ENCODE results near the gene ADCY5. TPM values are rescaled to one million over a fixed set of nuclear protein-coding genes. Genes with fewer than 3 reads are reported as not detected.

ADCY5 gene
- polyA plus RNA-seq, 1 donor: 10.6 TPM

DNA sequence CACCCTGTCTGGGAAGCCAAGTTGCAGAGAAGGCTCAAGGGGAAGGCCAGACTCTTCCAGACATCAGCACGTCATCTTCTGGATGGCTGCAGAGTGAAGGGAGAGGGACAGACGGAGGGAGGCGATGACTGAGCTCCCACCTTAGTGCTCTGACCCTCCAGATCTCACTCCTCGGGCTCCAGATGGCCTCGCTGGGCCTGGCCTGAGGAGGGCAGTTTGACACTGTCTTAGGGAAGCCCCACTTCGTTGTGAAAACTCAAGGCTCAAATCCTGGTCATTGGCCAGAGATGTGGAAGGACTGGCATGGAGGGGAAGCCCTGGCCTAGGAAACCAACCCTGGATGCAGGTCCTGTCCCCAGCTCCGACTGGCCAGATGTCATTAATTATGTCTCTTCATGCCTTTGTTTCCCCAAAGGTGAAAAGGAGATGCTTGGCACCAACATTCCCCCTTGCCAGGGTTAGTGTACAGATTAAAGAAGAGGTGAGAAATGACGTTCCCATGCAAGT is 70.4 kb downstream of the ADCY5 start:
- no peaks in the 10 kb centered on the region for H3K4me1 ChIP-seq (ENCODE audit: control insufficient read depth, insufficient read depth, low read length)
- no peak overlapping the region for H3K27ac ChIP-seq (ENCODE audit: low read length)
- no CpG with 5 or more reads among the region's 8 CpGs for WGBS (ENCODE audit: insufficient coverage, low lambda C conversion rate)

DNA sequence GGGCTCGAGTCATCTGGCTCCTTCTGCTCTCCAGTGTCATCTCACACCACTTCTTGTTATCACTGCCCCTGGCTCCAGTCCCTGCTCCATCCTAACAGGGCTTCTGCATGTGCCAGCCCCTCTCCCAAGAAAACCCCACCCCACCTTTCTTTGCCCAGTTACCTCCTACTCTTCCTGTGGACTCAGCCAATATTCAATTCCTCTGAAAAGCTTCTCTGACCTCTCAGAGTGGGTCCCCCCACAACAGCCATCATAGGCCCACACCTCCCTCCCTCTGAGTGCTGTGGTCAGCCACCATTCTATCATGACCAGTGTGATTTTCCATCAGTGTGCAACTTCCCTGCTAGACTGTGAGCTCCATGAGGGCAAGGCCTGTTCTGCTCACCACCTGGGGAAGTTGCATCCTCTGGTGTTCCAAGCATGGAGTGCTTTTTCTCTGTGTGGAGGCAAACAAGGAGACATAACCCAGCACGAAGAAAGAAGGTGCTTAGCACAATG is 71.6 kb downstream of the ADCY5 start:
- no CpG with 5 or more reads among the region's 2 CpGs for WGBS (ENCODE audit: insufficient coverage, low lambda C conversion rate)
- Histone ChIP-seq H3K27me3 (ENCODE audit: control insufficient read depth, insufficient read depth, low read length) (no peaks in the 10 kb centered on the region), H3K36me3 (ENCODE audit: control insufficient read depth, insufficient read depth, low read length) (peaks cover 2% of the 10 kb centered on the region), H3K4me1 (ENCODE audit: control insufficient read depth, insufficient read depth, low read length) (no peaks in the 10 kb centered on the region), H3K27ac (ENCODE audit: low read length) (no peak overlapping the region), H3K4me3 (ENCODE audit: low read length) (no peak overlapping the region), H3K9me3 (ENCODE audit: control insufficient read depth, low read depth, low read length) (no peaks in the 10 kb centered on the region)
- no peak for DNase-seq

More for the DNA sequence above, 70.4 kb downstream of the ADCY5 start:
- Histone ChIP-seq H3K4me3 (ENCODE audit: low read length) (no peak overlapping the region), H3K36me3 (ENCODE audit: control insufficient read depth, insufficient read depth, low read length) (peaks cover 2% of the 10 kb centered on the region), H3K9me3 (ENCODE audit: control insufficient read depth, low read depth, low read length) (no peaks in the 10 kb centered on the region), H3K27me3 (ENCODE audit: control insufficient read depth, insufficient read depth, low read length) (no peaks in the 10 kb centered on the region)
- no peak for DNase-seq

DNA sequence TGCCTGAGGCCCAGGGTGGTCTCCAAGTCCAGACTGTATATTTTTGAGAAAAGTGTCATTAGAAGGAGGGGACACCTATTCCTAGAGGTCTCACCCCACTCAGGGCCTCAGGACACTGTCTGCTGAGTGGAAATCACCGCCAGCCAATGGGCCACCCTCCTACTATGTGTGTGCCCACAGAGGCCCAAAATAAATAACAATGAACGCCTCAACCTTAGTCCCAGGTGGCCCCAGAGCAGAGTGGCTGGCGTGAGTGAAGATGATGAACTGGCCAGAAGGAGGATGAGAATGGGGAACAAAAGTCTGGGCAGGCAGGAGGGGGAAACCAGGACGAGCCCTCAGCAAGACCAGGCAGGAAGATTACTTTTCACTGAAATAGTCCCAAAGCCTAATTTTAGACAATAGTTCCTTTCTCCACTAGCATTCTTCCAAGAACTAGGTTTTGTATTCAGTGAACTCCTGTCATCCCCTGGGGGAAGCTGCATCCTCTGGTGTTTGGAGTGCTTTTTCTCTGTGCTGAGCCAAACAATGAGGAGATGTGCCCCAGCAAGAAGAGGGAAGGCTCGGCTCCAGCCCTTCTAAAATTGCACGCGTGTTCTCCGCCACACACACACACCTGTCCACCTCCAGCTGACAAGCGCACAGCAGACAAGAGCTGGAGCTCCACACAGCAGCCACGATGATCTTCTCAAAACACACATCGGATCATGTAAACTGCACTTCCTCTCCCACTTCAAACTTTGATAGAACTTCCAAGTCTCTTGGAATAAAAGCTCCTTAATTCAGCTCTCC is 72.2 kb downstream of the ADCY5 start:
- WGBS (ENCODE audit: insufficient coverage, low lambda C conversion rate): no CpG with 5 or more reads among the region's 11 CpGs
- Histone ChIP-seq H3K36me3 (ENCODE audit: control insufficient read depth, insufficient read depth, low read length) (peaks cover 2% of the 10 kb centered on the region), H3K27me3 (ENCODE audit: control insufficient read depth, insufficient read depth, low read length) (no peaks in the 10 kb centered on the region), H3K4me3 (ENCODE audit: low read length) (no peak overlapping the region), H3K27ac (ENCODE audit: low read length) (no peak overlapping the region), H3K9me3 (ENCODE audit: control insufficient read depth, low read depth, low read length) (no peaks in the 10 kb centered on the region), H3K4me1 (ENCODE audit: control insufficient read depth, insufficient read depth, low read length) (no peaks in the 10 kb centered on the region)
- no peak for DNase-seq

DNA sequence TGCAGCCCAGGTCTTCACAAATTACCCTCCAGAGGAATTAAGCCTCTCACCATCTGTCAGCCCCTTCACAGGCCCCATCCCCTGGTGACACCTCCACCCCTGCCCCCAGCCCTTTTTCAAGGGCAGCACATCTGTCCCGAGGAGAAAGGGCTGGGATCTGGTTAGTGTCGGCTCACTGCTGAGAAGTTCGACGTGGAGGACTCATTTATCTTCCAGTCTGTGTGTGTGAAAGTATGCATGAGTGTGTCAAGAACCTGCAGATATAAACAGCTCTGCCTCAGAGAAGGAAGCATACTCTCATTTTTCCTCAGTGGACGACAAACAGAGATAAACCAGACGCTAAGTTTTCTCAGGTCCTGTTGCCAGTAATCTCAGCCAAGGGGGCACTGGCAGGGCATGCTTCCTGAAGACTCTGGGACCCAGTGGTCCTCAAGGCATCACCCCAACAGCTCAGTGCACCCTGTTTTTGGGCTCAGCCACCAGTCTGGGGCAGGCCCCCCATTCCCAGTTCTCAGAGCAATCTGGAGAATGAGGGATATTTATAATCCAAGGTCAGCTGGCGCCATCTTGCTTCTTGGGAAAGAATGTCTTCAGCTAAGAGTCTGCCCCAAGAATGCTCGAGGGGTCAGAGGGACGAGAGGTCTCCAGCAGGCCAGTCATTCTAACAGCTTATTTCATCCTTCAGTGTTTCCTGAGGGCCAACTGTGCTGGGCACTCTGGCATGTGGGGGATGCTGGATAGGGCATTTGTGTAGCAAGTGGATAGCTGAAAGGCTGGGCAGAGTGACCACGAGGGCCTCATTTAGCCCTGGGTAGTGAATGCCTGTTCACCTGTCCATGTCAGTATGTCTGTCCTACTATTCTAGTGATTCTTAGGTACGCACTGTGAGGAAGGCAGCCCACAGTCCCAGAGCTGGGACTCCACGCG is 73.6 kb downstream of the ADCY5 start:
- WGBS (ENCODE audit: insufficient coverage, low lambda C conversion rate): no CpG with 5 or more reads among the region's 13 CpGs
- Histone ChIP-seq H3K27ac (ENCODE audit: low read length) (peak overlapping the region; percentile 32), H3K36me3 (ENCODE audit: control insufficient read depth, insufficient read depth, low read length) (peaks cover 2% of the 10 kb centered on the region), H3K27me3 (ENCODE audit: control insufficient read depth, insufficient read depth, low read length) (no peaks in the 10 kb centered on the region), H3K9me3 (ENCODE audit: control insufficient read depth, low read depth, low read length) (no peaks in the 10 kb centered on the region), H3K4me1 (ENCODE audit: control insufficient read depth, insufficient read depth, low read length) (no peaks in the 10 kb centered on the region), H3K4me3 (ENCODE audit: low read length) (no peak overlapping the region)
- DNase-seq: no peak

DNA sequence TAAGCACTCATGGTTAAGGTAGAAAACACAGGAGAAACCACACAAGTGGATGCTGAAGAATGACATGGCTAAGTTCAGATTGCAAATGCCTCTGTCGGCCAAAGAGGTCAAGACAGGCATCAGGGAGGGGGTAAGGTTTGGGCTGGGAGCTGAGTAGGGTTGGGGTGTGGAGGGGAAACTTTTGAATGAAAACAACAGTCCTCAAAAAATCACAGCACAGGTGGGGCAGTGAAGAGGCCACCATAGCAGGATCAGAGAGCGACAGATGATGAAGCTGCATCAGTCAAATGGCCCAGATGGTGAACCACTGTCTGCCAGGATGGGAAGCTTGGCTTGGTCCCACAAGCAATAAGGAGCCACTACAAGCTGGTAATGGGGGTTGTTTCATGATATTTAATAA is 74.9 kb downstream of the ADCY5 start:
- peaks cover 2% of the 10 kb centered on the region for H3K36me3 ChIP-seq (ENCODE audit: control insufficient read depth, insufficient read depth, low read length)
- no peak overlapping the region for H3K27ac ChIP-seq (ENCODE audit: low read length)
- H3K9me3 ChIP-seq (ENCODE audit: control insufficient read depth, low read depth, low read length): no peaks in the 10 kb centered on the region
- H3K27me3 ChIP-seq (ENCODE audit: control insufficient read depth, insufficient read depth, low read length): no peaks in the 10 kb centered on the region
- no CpG with 5 or more reads among the region's 2 CpGs for WGBS (ENCODE audit: insufficient coverage, low lambda C conversion rate)
- no peak for DNase-seq
- no peaks in the 10 kb centered on the region for H3K4me1 ChIP-seq (ENCODE audit: control insufficient read depth, insufficient read depth, low read length)
- no peak overlapping the region for H3K4me3 ChIP-seq (ENCODE audit: low read length)

DNA sequence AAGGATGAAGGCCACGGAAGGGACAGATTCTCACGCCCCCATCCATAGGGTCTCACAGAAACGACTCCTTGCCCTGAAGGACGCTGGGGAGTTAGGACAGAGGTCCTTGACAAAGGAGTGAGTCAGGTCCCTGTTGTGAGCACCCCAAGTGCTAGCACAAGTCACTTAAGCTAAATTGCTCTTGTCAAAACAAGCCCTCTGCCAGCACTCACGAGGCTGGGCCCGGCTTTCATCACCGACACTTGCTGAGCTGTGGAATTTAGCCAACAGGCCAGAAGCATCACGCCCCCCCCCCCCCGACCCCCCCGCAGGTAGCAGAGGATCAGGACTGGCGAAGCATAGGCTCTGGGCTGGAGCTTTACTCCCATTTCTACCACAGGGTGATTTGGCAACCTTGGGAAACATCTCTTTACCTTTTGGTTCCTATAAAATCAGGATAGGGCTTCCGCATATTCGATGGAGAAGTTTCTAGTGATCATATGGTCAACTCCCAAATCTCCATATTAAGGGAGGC is 75.4 kb downstream of the ADCY5 start:
- Histone ChIP-seq H3K9me3 (ENCODE audit: control insufficient read depth, low read depth, low read length) (no peaks in the 10 kb centered on the region), H3K36me3 (ENCODE audit: control insufficient read depth, insufficient read depth, low read length) (peaks cover 2% of the 10 kb centered on the region), H3K27ac (ENCODE audit: low read length) (no peak overlapping the region), H3K27me3 (ENCODE audit: control insufficient read depth, insufficient read depth, low read length) (no peaks in the 10 kb centered on the region), H3K4me3 (ENCODE audit: low read length) (no peak overlapping the region), H3K4me1 (ENCODE audit: control insufficient read depth, insufficient read depth, low read length) (no peaks in the 10 kb centered on the region)
- no peak for DNase-seq
- no CpG with 5 or more reads among the region's 13 CpGs for WGBS (ENCODE audit: insufficient coverage, low lambda C conversion rate)

DNA sequence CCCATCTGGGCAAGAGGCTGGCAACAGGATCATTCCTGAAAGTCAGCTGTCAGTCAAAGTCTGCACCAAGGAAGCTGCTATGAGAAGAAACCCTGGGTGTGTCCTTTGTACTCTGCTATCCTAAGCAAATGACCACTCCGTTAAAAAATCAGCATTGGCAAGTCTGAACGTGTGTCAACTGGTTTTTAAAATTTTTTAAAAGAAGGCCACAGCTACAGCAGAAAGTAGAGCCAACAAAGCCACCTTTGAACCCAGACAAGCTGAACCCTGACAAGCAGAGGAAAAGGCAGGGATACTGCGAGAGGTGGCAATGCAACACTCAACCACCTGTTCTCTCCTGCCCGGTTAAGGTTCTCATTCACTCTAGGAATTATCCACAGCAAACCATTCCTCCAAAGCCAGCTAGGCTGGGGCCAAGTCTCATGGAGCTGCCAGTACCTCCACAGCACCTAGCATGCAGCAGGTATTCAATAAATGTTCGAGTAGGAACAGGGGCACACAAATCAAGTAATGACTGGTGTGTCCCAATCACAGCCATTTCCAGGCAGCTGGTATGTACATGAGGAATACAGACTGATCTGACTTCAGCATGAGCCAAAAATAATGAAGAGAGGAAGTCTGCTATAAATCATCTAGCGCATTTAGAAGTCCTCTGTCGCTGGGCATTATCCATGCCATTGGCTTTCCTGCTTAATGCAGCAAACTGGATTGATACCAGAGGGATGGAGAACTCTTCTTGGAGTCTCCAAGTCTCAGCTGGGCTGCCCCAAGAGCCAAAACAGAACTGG is 76.0 kb downstream of the ADCY5 start:
- Histone ChIP-seq H3K27me3 (ENCODE audit: control insufficient read depth, insufficient read depth, low read length) (no peaks in the 10 kb centered on the region), H3K4me3 (ENCODE audit: low read length) (no peak overlapping the region), H3K4me1 (ENCODE audit: control insufficient read depth, insufficient read depth, low read length) (no peaks in the 10 kb centered on the region), H3K36me3 (ENCODE audit: control insufficient read depth, insufficient read depth, low read length) (peaks cover 2% of the 10 kb centered on the region), H3K9me3 (ENCODE audit: control insufficient read depth, low read depth, low read length) (no peaks in the 10 kb centered on the region), H3K27ac (ENCODE audit: low read length) (no peak overlapping the region)
- DNase-seq: no peak
- WGBS (ENCODE audit: insufficient coverage, low lambda C conversion rate): 60% methylated on average over 2 of the region's 7 CpGs

DNA sequence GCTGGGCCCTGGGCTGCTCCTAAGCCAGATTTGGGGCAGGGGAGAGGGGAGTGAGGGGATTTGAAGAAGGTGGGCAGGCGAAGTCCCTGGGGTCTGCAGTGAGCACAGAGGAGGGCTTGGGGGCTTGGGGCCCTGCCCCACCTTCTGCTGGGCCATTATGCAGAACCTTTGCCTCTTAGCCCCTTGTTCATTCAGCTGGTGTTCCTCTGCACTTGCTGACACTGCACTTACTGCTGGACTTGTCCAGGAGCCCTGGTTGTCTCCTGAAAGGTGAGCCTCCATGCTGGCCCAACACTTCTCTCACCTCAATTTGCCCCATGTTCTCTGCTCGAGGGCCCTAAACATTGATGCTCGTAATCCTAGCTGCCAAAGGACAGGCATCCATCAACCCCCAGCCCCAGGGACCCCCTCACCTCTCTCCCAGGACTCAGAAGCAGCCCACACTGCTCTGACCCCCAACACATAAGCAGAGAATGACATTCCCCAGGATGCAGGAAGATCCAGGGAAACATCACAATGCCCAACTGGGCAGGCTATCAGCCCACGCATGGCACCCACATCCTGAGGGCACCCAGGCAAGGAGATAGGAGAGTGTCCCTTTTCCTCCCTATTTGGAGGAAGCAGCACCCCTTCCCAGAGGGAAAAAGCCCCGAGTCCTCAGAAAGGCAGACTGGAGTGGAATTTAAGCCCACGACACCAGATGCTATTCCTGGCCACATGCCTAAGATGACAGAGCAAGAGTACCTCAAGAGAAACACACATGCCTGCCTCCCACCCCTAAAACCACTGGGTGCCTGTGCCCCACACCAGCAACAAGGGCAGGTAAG is 76.8 kb downstream of the ADCY5 start:
- H3K4me3 ChIP-seq (ENCODE audit: low read length): no peak overlapping the region
- H3K27ac ChIP-seq (ENCODE audit: low read length): no peak overlapping the region
- H3K4me1 ChIP-seq (ENCODE audit: control insufficient read depth, insufficient read depth, low read length): no peaks in the 10 kb centered on the region
- no CpG with 5 or more reads among the region's 6 CpGs for WGBS (ENCODE audit: insufficient coverage, low lambda C conversion rate)
- H3K9me3 ChIP-seq (ENCODE audit: control insufficient read depth, low read depth, low read length): no peaks in the 10 kb centered on the region
- H3K27me3 ChIP-seq (ENCODE audit: control insufficient read depth, insufficient read depth, low read length): no peaks in the 10 kb centered on the region
- H3K36me3 ChIP-seq (ENCODE audit: control insufficient read depth, insufficient read depth, low read length): no peaks in the 10 kb centered on the region
- DNase-seq: no peak

DNA sequence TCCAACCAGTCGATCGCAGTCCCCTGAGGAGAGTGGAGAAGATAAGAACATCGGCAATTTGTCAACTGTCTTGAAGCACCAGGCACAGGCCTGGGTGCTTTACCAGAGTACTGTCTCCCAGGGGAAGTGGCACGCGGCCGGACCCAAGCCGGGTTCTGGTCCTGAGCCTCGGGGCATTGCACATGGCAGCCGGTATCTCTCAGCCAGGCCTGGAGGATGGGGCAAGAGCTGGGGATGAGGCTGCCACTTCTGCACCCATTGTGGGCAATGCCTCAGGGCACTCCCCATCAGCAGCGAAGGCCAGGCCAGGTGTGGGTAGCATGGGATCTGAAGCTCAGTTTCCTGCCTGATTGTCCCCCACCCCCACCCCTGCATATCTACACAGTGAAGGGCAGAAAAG is 77.5 kb downstream of the ADCY5 start:
- Histone ChIP-seq H3K9me3 (ENCODE audit: control insufficient read depth, low read depth, low read length) (no peaks in the 10 kb centered on the region), H3K27ac (ENCODE audit: low read length) (no peak overlapping the region), H3K4me1 (ENCODE audit: control insufficient read depth, insufficient read depth, low read length) (no peaks in the 10 kb centered on the region), H3K36me3 (ENCODE audit: control insufficient read depth, insufficient read depth, low read length) (no peaks in the 10 kb centered on the region), H3K27me3 (ENCODE audit: control insufficient read depth, insufficient read depth, low read length) (no peaks in the 10 kb centered on the region), H3K4me3 (ENCODE audit: low read length) (no peak overlapping the region)
- DNase-seq: no peak
- no CpG with 5 or more reads among the region's 10 CpGs for WGBS (ENCODE audit: insufficient coverage, low lambda C conversion rate)

All from large intestine (tissue), 3 donors.